Ascending aorta (tissue), 2 donors: ENCODE data around the gene DDX53. TPM values are rescaled to one million over a fixed set of nuclear protein-coding genes. Genes with fewer than 3 reads are reported as not detected.

Experiments used
- DNase-seq, 2 donors: peaks; one replicate each; pipeline ENCODE4 v3.0.0-alpha.2; 2019; ENCODE audit warnings: low spot score in 2 of 2
- H3K27ac ChIP-seq, 2 donors: fragments of 200-600 bp; sonication (generic); one replicate each; pipeline ENCODE4 v1.5.1; 2016 to 2017; ENCODE audit warnings: mild to moderate bottlenecking in 1 of 2
- H3K27me3 ChIP-seq: fragments of 200-600 bp; sonication (generic); one replicate; pipeline ENCODE4 v1.5.1; 2017
- H3K36me3 ChIP-seq, 2 donors: fragments of 200-600 bp; sonication (generic); one replicate each; pipeline ENCODE4 v1.5.1; 2016
- H3K4me1 ChIP-seq, 2 donors: fragments of 200-600 bp; sonication (generic); one replicate each; pipeline ENCODE4 v1.5.1; 2016 to 2017; ENCODE audit warnings: mild to moderate bottlenecking in 1 of 2
- H3K4me3 ChIP-seq, 2 donors: fragments of 200-600 bp; sonication (generic); one replicate each; pipeline ENCODE4 v1.5.1; 2016 to 2017; ENCODE audit warnings: mild to moderate bottlenecking in 1 of 2
- H3K9me3 ChIP-seq, 2 donors: fragments of 200-600 bp; sonication (generic); one replicate each; pipeline ENCODE4 v1.5.1; 2016
- intact Hi-C: fragments of 100-400 bp; cut with DNase I; formaldehyde crosslinking; loops from one replicate; pipeline ENCODE4 v1.15.1; 2023
- total RNA-seq: library from RNA; depleted of rRNA; stranded (reverse); fragments of >200 nt; gene quantifications from one replicate; pipeline ENCODE4 v1.1.0, GENCODE V29; 2016
- TF ChIP-seq, protein P1 (sequence below), 3 experiments: fragments of 200-600 bp in 2 of 3; fragments of 450-650 bp in 1 of 3; sonication (generic) in 2 of 3; IDR thresholded peaks; one replicate each; pipeline ENCODE4 v1.5.1; 2016 to 2019; ENCODE audit warnings: antibody characterized with exemption in 3 of 3, mild to moderate bottlenecking in 1 of 3, moderate library complexity in 1 of 3

Gene DDX53
- total RNA-seq, 1 donor from 2014 or later: not detected

DNA sequence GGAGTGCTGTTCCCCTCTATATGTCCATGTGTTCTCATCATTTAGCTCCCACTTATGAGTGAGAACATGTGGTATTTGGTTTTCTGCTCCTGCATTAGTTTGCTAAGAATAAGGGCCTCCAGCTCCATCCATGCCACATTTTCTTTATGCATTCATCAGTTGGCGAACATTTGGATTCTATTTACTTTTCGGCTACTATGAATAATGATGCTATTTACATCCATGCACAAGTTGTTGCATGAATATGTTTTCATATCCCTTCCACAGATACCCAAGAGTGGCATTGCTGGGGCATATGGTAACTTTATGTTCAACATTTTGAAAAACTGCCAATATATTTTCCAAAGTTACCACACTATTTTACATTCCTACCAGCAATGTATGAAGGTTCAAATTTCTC lies 13.8 kb upstream of the DDX53 start:
- H3K27me3 ChIP-seq: no peaks in the 10 kb centered on the region
- no peak overlapping the region for H3K4me3 ChIP-seq
- no peaks in the 10 kb centered on the region for H3K36me3 ChIP-seq
- H3K27ac ChIP-seq: no peak overlapping the region
- TF ChIP-seq, protein P1, sequence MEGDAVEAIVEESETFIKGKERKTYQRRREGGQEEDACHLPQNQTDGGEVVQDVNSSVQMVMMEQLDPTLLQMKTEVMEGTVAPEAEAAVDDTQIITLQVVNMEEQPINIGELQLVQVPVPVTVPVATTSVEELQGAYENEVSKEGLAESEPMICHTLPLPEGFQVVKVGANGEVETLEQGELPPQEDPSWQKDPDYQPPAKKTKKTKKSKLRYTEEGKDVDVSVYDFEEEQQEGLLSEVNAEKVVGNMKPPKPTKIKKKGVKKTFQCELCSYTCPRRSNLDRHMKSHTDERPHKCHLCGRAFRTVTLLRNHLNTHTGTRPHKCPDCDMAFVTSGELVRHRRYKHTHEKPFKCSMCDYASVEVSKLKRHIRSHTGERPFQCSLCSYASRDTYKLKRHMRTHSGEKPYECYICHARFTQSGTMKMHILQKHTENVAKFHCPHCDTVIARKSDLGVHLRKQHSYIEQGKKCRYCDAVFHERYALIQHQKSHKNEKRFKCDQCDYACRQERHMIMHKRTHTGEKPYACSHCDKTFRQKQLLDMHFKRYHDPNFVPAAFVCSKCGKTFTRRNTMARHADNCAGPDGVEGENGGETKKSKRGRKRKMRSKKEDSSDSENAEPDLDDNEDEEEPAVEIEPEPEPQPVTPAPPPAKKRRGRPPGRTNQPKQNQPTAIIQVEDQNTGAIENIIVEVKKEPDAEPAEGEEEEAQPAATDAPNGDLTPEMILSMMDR (IDR thresholded peaks at IDR 0.05): no peak
- no peaks in the 10 kb centered on the region for H3K9me3 ChIP-seq
- no peaks in the 10 kb centered on the region for H3K4me1 ChIP-seq
- intact Hi-C loops: no loop called here
- no peak for DNase-seq

DNA sequence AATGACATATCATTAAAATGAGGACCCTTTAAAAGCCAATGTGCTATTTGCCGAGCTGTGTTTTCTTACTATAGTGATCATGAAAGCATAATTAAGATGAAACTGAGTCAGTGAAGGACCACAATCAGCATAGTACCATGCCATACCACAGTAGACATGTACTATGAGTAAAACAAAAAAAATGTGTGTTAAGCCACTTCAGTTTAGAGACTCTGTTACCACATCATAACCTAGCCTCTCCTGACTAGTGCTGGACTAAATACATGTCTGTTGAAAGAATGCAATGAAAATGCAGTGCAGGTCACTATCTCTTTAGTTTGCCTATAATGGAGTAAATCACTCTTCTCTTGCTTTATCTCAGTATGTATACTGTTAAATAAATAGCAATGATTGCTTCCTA lies 12.3 kb upstream of the DDX53 start:
- intact Hi-C loops: no loop called here
- no peaks in the 10 kb centered on the region for H3K36me3 ChIP-seq
- no peak overlapping the region for H3K4me3 ChIP-seq
- H3K9me3 ChIP-seq: no peaks in the 10 kb centered on the region
- no peak overlapping the region for H3K27ac ChIP-seq
- no peak for DNase-seq
- TF ChIP-seq, protein P1 (IDR thresholded peaks at IDR 0.05): no peak
- no peaks in the 10 kb centered on the region for H3K4me1 ChIP-seq
- H3K27me3 ChIP-seq: no peaks in the 10 kb centered on the region

DNA sequence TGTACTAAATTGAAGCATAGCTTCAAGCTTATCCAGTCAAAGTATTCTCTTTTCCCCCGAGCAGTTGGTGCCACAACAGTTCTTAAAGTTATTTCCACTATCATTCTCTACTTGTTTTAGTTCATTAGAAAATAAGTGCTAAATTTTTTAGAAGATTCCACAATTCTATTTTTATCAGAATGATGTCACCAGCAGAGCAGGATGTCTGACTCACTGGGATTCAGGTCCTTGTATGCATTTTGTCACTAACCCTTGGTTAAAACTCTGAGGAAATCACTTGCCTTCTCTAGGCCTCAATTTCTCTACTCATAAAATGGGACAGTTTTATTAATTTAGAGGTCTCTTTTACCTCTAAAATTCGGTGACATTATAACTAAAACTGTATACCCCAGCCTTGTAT lies 3.4 kb downstream of the DDX53 start:
- DNase-seq: no peak
- intact Hi-C loops: no loop called here
- Histone ChIP-seq H3K4me1 (no peaks in the 10 kb centered on the region), H3K27ac (no peak overlapping the region), H3K27me3 (no peaks in the 10 kb centered on the region), H3K36me3 (no peaks in the 10 kb centered on the region), H3K9me3 (no peaks in the 10 kb centered on the region), H3K4me3 (no peak overlapping the region)
- TF ChIP-seq, protein P1 (IDR thresholded peaks at IDR 0.05): no peak

DNA sequence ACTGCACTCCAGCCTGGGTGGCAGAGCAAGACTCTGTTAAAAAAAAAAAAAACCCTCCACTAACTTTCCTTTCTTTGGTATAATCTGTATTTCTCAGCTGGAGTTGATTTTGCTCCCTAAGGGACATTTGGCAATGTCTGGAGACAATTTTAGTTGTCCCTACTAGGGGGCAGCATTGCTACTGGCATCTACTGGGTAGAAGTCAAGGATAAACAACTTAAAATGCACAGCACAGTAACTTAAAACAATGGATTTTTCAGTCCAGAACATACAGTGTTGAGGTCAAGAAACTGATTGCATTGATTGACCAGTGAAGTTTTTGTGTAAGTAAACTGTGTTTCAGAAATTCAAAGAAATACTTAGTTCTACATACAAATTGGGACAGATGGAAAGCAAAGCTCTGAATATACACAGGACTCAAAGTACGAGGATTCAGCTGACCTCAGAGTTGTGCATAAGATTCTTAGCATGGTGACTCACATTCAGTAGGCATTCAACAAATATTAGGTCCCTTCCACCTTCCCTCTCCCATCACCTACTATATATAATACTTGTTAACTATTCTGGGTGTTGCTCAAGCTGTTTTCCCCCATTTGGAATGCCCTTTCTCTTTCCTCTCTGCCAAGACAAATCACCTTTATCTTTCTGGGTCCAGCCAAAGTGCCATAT lies 8.8 kb downstream of the DDX53 start:
- no peak for DNase-seq
- Histone ChIP-seq H3K4me3 (no peak overlapping the region), H3K27ac (no peak overlapping the region), H3K9me3 (no peaks in the 10 kb centered on the region), H3K36me3 (no peaks in the 10 kb centered on the region), H3K4me1 (no peaks in the 10 kb centered on the region), H3K27me3 (no peaks in the 10 kb centered on the region)
- TF ChIP-seq, protein P1 (IDR thresholded peaks at IDR 0.05): no peak
- intact Hi-C loops: no loop called here

DNA sequence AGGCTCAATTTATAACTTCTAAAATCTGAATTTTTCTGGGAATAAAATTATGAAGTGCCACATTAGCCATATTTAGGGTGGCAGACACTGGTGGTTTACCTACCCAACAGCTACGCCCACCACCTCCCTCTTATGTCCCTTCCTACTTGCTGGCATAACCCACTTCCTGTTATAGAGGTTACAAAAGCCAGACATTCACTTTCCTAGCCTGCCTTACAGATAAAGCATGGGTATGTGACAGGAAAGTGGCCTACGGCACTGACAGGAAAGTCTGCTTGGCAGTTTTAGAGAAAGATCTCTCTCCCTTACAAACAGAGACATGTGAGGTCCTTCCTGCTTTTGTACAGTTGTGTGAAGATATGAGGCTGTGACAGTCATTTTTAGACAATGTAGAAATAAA lies 12.4 kb downstream of the DDX53 start:
- DNase-seq: no peak
- TF ChIP-seq, protein P1 (IDR thresholded peaks at IDR 0.05): no peak
- H3K27me3 ChIP-seq: no peaks in the 10 kb centered on the region
- H3K27ac ChIP-seq: no peak overlapping the region
- no peaks in the 10 kb centered on the region for H3K4me1 ChIP-seq
- intact Hi-C loops: no loop called here
- H3K4me3 ChIP-seq: no peak overlapping the region
- H3K36me3 ChIP-seq: no peaks in the 10 kb centered on the region
- H3K9me3 ChIP-seq: no peaks in the 10 kb centered on the region

DNA sequence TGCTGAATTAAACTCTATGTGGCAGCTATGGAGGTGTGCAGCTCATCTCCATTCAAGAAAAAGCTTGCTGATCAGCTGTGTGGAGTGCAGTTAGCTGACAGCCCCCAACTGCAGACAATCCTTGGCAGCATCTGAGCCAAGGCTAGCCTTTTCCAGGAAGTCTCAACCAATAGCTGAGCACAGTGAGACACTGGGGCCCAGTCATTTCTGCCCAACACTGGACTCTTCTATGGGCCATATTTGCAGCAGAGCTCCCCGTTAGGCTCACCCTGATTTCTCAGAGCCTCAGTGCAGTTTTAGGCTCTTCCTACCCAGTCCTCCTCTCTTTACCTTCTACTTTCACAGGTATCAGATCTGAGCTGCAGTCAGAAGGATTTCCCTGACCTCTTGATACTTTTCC lies 12.9 kb downstream of the DDX53 start:
- TF ChIP-seq, protein P1 (IDR thresholded peaks at IDR 0.05): no peak
- H3K27ac ChIP-seq: no peak overlapping the region
- no peaks in the 10 kb centered on the region for H3K27me3 ChIP-seq
- intact Hi-C loops: no loop called here
- H3K9me3 ChIP-seq: no peaks in the 10 kb centered on the region
- H3K4me1 ChIP-seq: no peaks in the 10 kb centered on the region
- H3K36me3 ChIP-seq: no peaks in the 10 kb centered on the region
- no peak overlapping the region for H3K4me3 ChIP-seq
- no peak for DNase-seq
